BLaER1 treated with 17β-estradiol and CSF1 and Interleukin-3, amounts not matched to agents 10 nM and 100 nM (cell line): ENCODE results near the gene IPO9.
"Not testable (repeated sequence)": the region's sequence is repeated elsewhere in the genome, so short reads cannot be mapped to it uniquely, and the experiment has no call there.

Experiments
- H3K27ac ChIP-seq, 11 experiments: shearing (Covaris generic); formaldehyde crosslinking; 2 replicates each; pipeline ENCODE4 v1.8.1; 2022
- H3K27me3 ChIP-seq, 11 experiments: shearing (Covaris generic); formaldehyde crosslinking; 2 replicates each; pipeline ENCODE4 v1.8.1; 2022
- H3K36me3 ChIP-seq, 11 experiments: shearing (Covaris generic); formaldehyde crosslinking; 2 replicates each; pipeline ENCODE4 v1.8.1; 2022
- H3K4me1 ChIP-seq, 10 experiments: shearing (Covaris generic); formaldehyde crosslinking; 2 replicates each; pipeline ENCODE4 v1.8.1; 2022
- H3K4me2 ChIP-seq, 11 experiments: shearing (Covaris generic); formaldehyde crosslinking; 2 replicates each; pipeline ENCODE4 v1.8.1; 2022
- H3K4me3 ChIP-seq, 10 experiments: shearing (Covaris generic); formaldehyde crosslinking; 2 replicates each; pipeline ENCODE4 v1.8.1; 2022
- H3K9ac ChIP-seq, 11 experiments: shearing (Covaris generic); formaldehyde crosslinking; 2 replicates each; pipeline ENCODE4 v1.8.1; 2022
- H3K9me3 ChIP-seq, 11 experiments: shearing (Covaris generic); formaldehyde crosslinking; replicated peaks in 1 of 11; 2 replicates each; pipeline ENCODE4 v1.8.1; 2022
- H4K20me1 ChIP-seq, 11 experiments: shearing (Covaris generic); formaldehyde crosslinking; 2 replicates each; pipeline ENCODE4 v1.8.1; 2022
- Cebpa-rat ChIP-seq, 11 experiments: shearing (Covaris generic); IDR thresholded peaks; 2 replicates each; pipeline ENCODE4 v1.8.1; 2022

IPO9 gene

DNA sequence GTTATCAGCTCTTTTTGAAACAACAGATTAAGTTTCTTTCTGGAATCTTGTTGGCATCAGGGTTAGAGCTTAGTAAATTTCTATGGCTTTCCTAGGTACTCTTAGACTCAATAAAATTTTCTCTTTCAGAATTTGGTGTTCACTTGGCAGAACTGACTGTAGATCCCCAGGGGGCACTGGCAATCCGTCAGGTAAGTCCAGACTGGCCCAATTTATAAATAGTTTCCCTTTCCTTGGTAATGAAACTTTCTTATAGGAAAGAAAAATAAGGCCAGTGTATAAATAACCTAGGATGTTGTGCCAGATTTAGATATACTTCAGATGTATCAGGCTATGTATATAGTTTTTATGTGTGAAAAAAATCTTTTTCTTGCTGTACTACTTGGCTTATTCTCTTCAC is 18.2 kb downstream of the IPO9 start:
- no peak overlapping the region for H3K27ac ChIP-seq
- H3K27me3 ChIP-seq: no peaks in the 10 kb centered on the region
- H3K4me3 ChIP-seq: no peak overlapping the region
- peaks cover 46 to 82% (median 74%) of the 10 kb centered on the region in 11 experiments; a peak in 21 of 22 replicates for H4K20me1 ChIP-seq
- peaks cover 55 to 86% (median 75%) of the 10 kb centered on the region in 11 experiments for H3K36me3 ChIP-seq
- peaks cover 11 to 26% (median 19%) of the 10 kb centered on the region in 10 experiments; a peak in 19 of 20 replicates for H3K4me1 ChIP-seq
- TF ChIP-seq Cebpa-rat (IDR thresholded peaks at IDR 0.05): no peak
- no peak overlapping the region for H3K4me2 ChIP-seq
- no peaks in the 10 kb centered on the region for H3K9me3 ChIP-seq
- no peak overlapping the region for H3K9ac ChIP-seq

DNA sequence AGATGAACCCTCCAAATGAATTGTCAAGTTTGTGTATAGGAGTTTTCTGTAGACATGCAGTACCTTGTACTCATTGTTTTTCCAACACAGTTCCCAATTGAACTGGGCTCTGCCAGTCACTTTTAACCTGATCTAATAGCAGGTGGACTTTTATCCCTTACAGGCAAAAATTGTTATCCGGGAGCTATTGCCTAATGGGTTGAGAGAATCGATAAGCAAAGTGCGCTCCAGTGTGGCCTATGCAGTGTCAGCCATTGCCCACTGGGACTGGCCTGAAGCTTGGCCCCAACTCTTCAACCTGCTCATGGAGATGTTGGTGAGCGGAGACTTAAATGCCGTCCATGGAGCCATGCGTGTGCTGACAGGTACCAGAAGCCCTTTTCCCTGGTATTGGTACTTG is 19.3 kb downstream of the IPO9 start:
- Histone ChIP-seq H3K9ac (no peak overlapping the region), H3K4me3 (no peak overlapping the region), H3K36me3 (peaks cover 66 to 88% (median 78%) of the 10 kb centered on the region in 11 experiments), H3K4me1 (peaks cover 0 to 24% (median 8%) of the 10 kb centered on the region in 10 experiments; a peak in 17 of 20 replicates), H3K4me2 (no peak overlapping the region), H4K20me1 (peaks cover 35 to 71% (median 63%) of the 10 kb centered on the region in 11 experiments; a peak in 20 of 22 replicates), H3K9me3 (no peaks in the 10 kb centered on the region), H3K27me3 (no peaks in the 10 kb centered on the region), H3K27ac (no peak overlapping the region)
- no peak for TF ChIP-seq Cebpa-rat (IDR thresholded peaks at IDR 0.05)

DNA sequence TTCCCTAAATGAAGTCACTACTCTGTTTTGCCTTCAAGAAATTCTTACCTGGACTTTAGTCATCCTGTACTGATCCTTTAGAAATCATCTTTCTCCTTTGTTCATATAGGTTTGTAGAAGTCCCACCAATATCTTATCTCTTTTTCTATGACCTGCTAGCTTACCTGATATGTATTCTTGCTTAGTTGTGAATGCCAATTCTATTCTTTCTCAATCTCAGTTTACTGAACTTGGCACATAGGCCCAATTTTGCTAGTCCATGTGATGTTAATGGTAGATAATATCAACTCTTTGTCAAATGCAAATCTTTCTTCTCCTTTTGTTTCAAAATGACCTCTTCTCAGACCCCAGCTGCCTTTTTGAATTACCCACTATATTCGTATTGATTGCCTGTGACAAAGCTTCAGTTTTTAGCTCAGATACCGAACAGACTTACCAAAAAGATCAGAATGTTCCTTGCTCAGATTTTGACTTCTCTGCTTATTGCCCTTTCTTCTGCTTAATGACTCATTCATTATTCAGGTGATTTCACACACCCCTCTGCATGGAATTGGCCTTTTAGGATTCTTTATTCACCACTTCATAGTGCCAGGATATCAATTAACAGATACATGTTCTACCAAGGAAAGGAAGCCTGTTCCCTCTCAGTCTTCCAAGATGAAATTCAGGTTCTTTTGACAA is 20.6 kb downstream of the IPO9 start:
- no peak for TF ChIP-seq Cebpa-rat (IDR thresholded peaks at IDR 0.05)
- Histone ChIP-seq H3K4me1 (peaks cover 0 to 24% (median 6%) of the 10 kb centered on the region in 10 experiments; a peak in 12 of 20 replicates), H3K4me3 (no peak overlapping the region), H3K36me3 (peaks cover 78 to 91% (median 85%) of the 10 kb centered on the region in 11 experiments), H4K20me1 (peaks cover 32 to 59% (median 51%) of the 10 kb centered on the region in 11 experiments; a peak in 20 of 22 replicates), H3K27ac (no peak overlapping the region), H3K4me2 (peak overlapping the region in 1 of 11 experiments; percentile 5; a peak in 2 of 22 replicates), H3K27me3 (no peaks in the 10 kb centered on the region), H3K9ac (no peak overlapping the region), H3K9me3 (no peaks in the 10 kb centered on the region)

DNA sequence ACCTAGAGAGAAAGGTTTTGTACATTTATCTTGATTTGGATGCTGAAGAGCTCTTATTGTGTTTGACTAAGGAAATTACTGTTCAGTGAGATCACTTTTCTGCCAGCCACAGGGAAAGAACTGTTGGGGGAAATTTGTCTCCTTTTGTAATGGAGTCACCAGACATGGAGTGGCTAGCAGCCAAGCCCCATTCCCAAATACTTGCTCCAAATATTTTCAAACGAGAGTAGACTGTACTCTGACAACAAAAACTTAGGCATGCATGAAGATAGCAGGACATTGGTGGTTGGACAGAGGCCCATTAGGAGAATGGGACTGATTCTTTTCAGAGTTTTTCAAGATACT is 21.1 kb downstream of the IPO9 start:
- peaks cover 0 to 24% (median 6%) of the 10 kb centered on the region in 10 experiments; a peak in 12 of 20 replicates for H3K4me1 ChIP-seq
- H3K36me3 ChIP-seq: peaks cover 83 to 95% (median 89%) of the 10 kb centered on the region in 11 experiments
- H3K4me2 ChIP-seq: peak overlapping the region in 1 of 11 experiments; percentile 5; a peak in 2 of 22 replicates
- no peak overlapping the region for H3K9ac ChIP-seq
- TF ChIP-seq Cebpa-rat (IDR thresholded peaks at IDR 0.05): no peak
- H4K20me1 ChIP-seq: peaks cover 26 to 53% (median 46%) of the 10 kb centered on the region in 11 experiments; a peak in 20 of 22 replicates
- no peaks in the 10 kb centered on the region for H3K9me3 ChIP-seq
- no peak overlapping the region for H3K27ac ChIP-seq
- H3K4me3 ChIP-seq: no peak overlapping the region
- H3K27me3 ChIP-seq: no peaks in the 10 kb centered on the region

DNA sequence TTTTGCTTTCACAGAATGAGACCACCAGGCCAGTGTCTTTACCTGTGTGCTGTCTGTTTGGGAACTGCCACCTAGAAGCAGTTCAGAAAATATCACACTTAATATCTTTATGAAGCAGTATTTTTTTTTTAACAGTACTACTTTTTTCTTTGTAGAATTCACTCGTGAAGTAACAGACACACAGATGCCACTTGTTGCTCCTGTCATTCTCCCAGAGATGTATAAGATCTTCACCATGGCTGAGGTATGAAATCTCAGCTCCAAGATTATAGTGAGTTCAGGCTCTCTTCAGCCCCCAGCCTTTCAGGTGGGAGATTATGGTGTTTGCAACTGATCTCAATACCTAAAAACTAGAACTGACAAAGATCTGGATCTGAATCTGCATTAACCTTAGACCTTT is 23.0 kb downstream of the IPO9 start:
- Histone ChIP-seq H4K20me1 (peaks cover 8 to 34% (median 26%) of the 10 kb centered on the region in 11 experiments; a peak in 20 of 22 replicates), H3K27me3 (no peaks in the 10 kb centered on the region), H3K4me3 (no peak overlapping the region), H3K36me3 (peaks cover 100% of the 10 kb centered on the region in 11 experiments), H3K4me2 (no peak overlapping the region), H3K9me3 (no peaks in the 10 kb centered on the region), H3K27ac (no peak overlapping the region), H3K4me1 (peaks cover 0 to 17% (median 2%) of the 10 kb centered on the region in 10 experiments; a peak in 9 of 20 replicates), H3K9ac (no peak overlapping the region)
- TF ChIP-seq Cebpa-rat (IDR thresholded peaks at IDR 0.05): no peak

DNA sequence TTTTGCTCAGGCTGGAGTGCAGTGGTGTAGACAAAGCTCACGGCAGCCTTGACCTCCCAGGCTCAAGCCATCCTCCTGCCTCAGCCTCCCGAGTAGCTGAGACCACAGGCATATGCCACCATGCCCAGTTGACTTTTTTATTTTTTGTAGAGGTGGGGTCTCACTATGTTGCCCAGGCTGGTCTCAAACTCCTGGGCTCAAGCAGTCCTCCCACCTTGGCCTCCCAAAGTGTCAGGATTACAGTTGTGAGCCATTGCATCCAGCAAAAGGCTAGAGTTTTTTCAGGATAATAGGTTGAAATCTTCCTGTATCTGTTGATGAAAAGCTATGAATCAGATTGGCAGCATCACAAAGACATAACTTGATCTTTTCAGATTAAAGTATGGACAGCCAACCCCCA is 27.8 kb downstream of the IPO9 start:
- peaks cover 98 to 100% (median 100%) of the 10 kb centered on the region in 11 experiments for H3K36me3 ChIP-seq
- not testable (repeated sequence) for H3K4me2 ChIP-seq, H3K4me1 ChIP-seq, H4K20me1 ChIP-seq, H3K9me3 ChIP-seq, H3K4me3 ChIP-seq, H3K27ac ChIP-seq, H3K27me3 ChIP-seq, H3K9ac ChIP-seq

DNA sequence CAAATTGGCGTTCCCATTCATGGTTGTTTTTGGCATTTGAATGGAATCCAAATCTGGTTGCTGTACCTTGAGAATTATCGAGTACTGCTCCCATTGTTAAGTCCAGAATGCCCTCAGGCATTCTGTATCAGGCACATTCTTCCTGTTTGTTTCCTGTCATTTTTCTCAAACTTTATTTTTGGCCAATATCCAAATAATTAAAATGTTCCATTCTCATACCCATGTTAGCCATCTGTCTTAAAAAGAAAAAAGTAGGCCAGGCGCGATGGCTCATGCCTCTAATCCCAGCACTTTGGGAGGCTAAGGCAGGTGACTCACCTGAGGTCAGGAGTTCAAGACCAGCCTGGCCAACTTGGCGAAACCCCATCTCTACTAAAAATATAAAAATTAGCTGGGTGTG is 30.5 kb downstream of the IPO9 start:
- Histone ChIP-seq H3K4me1 (peaks cover 0 to 4% (median 0%) of the 10 kb centered on the region in 10 experiments; a peak in 1 of 20 replicates), H3K27ac (no peak overlapping the region), H3K27me3 (no peaks in the 10 kb centered on the region), H4K20me1 (peaks cover 0 to 8% (median 0%) of the 10 kb centered on the region in 11 experiments; a peak in 2 of 22 replicates), H3K4me3 (no peak overlapping the region), H3K36me3 (peaks cover 97 to 100% (median 99%) of the 10 kb centered on the region in 11 experiments), H3K9me3 (no peaks in the 10 kb centered on the region), H3K4me2 (no peak overlapping the region), H3K9ac (no peak overlapping the region)
- no peak for TF ChIP-seq Cebpa-rat (IDR thresholded peaks at IDR 0.05)

DNA sequence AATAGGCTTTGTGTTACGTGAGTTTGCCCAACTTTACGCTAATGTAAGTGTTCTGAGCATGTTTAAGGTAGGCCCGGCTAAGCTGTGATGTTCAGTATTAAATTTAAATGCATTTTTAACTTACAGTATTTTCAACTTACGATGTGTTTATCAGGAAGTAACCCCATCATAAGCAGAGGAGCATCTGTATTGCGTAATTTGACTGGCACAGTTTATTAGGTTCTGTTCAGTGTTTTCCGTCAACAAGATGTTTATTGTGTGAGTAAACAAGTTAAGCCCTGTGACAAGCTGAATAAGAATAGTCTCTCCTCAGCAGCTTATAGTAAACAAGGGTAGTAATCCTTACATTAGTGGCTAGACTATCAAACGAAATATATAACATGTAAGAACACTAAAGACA is 32.5 kb downstream of the IPO9 start:
- Histone ChIP-seq H3K9ac (no peak overlapping the region), H3K27ac (no peak overlapping the region)

DNA sequence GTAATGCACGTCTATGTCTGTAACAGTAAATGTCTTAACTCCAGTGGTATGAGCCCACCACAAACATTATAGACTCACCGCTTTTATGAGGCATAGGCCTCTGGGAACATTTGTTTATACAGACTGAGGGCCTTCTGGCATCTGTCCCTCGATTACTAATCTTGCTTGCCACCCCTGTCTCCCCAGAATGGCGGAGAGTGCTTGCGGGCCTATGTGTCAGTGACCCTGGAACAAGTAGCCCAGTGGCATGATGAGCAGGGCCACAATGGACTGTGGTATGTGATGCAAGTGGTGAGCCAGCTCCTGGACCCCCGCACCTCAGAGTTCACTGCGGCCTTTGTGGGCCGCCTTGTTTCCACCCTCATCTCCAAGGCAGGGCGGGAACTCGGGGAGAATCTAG is 41.4 kb downstream of the IPO9 start:
- Histone ChIP-seq H3K36me3 (peaks cover 94 to 100% (median 99%) of the 10 kb centered on the region in 11 experiments), H3K4me3 (no peak overlapping the region), H3K27me3 (no peaks in the 10 kb centered on the region), H3K4me2 (no peak overlapping the region), H3K27ac (no peak overlapping the region), H3K9ac (no peak overlapping the region), H4K20me1 (peaks cover 0 to 10% (median 0%) of the 10 kb centered on the region in 11 experiments; a peak in 2 of 22 replicates), H3K4me1 (0 out of 20 replicates have a peak, but pooled peaks cover 0 to 3% (median 0%) of the 10 kb centered on the region in 10 experiments), H3K9me3 (no peaks in the 10 kb centered on the region)
- TF ChIP-seq Cebpa-rat (IDR thresholded peaks at IDR 0.05): no peak

More for the DNA sequence above, 32.5 kb downstream of the IPO9 start:
- H3K4me1 ChIP-seq: peaks cover 0 to 4% (median 0%) of the 10 kb centered on the region in 10 experiments; a peak in 1 of 20 replicates
- H3K4me3 ChIP-seq: no peak overlapping the region
- no peak overlapping the region for H3K4me2 ChIP-seq
- peaks cover 93 to 100% (median 99%) of the 10 kb centered on the region in 11 experiments for H3K36me3 ChIP-seq
- peak in 5 of 11 experiments; percentile 21 to 72 (median 53); a peak in 5 of 22 replicates for TF ChIP-seq Cebpa-rat (IDR thresholded peaks at IDR 0.05)
- peaks cover 0 to 8% (median 0%) of the 10 kb centered on the region in 11 experiments; a peak in 2 of 22 replicates for H4K20me1 ChIP-seq
- no peaks in the 10 kb centered on the region for H3K27me3 ChIP-seq
- no peaks in the 10 kb centered on the region for H3K9me3 ChIP-seq
